ENCODE data around the gene DPYD.

Gene DPYD

DNA sequence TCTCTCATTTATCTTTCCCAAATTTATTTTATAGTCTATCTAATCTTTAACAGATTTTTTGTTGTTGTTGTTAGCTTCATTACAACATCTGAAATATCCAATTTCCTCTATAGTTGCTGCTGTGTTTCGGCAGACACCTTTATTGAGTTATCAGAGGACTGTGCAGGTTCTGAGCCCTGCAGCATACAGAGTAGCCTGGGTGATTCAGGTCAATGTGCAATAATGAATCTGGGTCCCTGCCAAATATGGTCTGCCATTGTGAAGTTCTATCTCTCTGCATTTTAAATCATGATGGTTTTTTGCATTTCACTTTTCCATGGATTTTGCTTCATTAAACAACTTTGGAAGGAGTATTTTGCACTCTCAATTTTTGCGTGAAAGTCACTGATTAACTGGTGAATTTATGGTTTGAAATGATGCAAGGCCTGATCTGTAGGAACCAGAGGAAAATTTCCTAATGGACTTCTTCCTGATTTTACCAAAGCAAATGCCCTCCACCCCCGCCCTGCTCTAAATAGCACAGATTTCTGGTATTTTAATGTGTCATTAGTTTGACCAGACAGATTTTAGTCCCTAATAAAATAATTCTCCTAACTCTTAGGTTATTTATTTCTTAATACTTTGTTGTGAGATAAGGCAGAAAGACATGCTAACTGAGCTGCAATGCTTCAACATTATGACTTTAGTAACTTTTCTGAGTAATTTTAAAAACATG, 797.0 kb downstream of the DPYD start:
- DNase-seq: no peak

DNA sequence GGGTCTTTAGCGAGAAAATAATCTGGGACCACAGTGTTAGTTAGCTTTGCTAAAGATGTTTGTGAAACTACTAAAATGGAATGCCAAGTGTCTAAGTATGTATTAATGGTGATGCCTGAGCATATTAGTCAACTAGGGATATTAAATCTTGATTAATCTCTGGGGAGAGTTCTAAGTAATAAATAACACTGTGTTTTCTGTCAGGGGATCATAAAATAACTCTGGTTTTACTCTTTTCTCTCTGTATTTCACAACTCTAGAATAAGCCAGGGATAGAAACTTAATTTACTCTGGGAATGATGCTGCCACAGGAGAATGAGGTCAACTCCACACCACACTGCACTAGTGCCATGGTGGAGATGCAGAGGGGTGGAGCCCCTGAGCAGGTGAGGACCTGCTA, 800.0 kb downstream of the DPYD start:
- no peak for DNase-seq

GRCh38 chr1:97119260-97120158, 801.3 kb downstream of the DPYD start:
- no peak for DNase-seq

DNA sequence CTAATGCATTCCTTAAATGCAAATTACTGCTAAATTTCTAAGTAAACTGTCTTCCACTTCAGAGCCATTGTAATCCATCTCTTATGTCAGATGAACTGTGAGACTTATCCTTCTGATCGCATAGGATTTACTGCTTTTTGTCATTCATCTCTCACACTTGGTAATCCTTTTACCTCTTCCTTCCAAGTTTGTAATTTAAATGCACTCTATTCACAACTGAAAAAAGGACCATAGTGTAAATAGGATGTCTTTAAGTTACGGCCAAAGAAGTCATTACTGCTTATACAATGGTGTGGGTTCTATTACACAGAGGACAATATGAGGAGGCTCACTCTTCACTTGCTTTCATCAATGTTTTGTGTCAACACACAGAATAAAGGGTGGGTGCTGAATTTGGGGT, 806.0 kb downstream of the DPYD start:
- no peak for DNase-seq

GRCh38 chr1:97112442-97112841, 808.4 kb downstream of the DPYD start:
- no peak for DNase-seq

DNA sequence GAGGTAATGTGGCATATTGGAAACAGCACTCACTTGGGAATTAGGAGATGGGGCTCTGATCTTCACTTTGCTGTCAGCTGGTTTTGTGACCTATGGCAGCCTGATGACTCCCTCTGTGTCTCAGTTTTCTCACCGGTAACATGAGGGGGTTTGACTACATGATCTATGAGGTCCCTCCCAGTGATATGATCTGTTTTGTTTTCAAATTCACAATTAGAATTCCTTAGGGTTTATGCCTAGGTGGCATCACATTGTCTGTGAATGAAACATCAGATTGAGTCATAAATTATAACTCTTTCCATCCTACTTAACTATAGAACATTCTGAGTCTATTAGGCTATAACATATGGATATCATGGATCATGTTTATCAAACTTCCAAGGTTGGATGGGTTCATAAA, 812.7 kb downstream of the DPYD start:
- no peak for DNase-seq

DNA sequence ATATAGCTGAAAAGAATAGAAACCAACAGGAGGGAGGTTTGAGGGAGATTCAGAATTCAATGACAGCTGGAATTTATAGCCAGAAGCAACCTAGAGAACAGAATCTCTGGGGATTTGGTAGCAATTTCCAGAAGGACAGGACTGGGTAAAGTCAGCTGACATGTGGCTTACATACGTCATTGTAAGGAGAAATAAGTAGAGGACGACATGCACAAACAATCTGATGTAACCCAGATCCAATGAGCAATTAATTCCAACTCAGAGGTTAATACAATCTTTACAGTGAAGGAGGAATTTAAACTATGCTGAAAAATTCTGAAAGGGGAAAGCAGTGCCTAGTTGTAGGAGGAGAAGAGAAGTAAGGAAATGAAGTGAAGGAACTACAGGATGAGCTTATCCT, 815.3 kb downstream of the DPYD start:
- DNase-seq: no peak

DNA sequence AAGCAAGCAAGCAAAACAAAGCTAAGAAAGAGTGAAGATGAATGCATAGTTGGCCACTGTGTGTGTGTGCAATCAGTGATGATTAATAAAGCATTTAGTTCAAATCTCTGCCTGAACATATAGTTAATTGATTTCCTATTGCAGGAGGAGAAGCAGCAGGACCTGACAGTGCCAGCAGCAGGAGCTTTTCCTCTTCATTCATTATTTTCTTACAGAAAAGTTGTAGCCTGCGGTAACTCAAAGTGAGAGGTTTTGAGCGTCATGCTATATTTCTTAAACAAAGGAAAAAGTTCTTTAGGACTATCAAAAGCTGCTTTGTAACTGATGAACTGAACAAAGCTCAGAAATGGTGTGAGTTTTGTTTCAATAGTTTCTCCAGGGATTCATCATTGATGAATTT, 819.3 kb downstream of the DPYD start:
- no peak for DNase-seq

- DNase-seq: no peak
Measured at GRCh38 chr1:97097404-97097925, 823.4 kb downstream of the DPYD start.

DNA sequence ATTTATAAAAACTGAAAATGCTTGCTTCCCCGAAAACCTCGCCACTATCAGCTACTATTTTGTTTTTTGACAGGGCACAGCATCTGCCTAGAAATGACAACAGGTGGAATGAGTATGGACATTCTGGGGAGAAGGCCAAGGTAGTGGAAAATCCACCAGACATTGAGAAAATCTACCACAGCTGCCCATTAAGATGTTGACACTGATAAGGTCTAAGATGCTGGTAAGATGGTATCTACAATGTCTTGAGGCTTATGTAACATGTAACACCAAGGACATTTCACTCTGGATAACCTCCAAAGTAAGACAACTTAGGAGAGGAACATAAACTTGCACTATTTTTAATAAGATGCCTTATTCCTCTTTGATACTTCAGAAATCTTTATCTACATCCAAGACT, 825.1 kb downstream of the DPYD start:
- DNase-seq: no peak

DNA sequence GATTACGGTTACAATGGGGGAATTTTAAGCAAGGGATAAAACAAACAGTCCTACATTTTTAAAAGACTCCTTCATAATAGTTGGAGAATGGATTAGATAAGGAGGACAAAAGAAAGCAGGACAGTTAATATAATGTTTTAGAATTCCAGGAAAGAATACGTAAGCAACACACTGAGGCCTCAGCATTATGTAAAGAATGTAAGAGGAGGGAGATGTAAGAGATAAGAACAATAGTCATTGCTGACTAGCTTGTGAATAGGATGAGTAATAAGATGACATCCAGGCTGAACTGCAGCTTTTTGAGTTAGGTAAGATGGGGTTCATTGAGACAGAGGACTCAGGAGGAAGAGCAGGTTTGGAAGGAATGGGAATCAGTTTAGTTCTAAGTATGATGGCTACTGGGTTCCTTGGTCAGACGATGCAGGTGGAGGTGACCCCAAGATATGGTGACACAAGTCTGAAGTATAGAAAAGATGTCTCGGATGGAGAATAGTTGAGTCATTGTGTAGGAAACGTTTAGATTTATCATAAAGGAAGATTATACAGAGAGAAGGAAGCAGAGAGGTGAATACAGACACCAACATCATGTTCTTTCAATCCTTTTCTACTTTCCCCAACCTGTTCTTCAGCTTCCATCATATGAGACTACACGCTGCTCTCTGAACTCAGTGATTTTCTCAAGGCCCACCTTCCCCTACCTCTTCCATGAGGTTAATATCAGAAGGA, 826.4 kb downstream of the DPYD start:
- no peak for DNase-seq

GRCh38 chr1:97093741-97094140, 827.1 kb downstream of the DPYD start:
- no peak for DNase-seq

- no peak for DNase-seq
Measured at GRCh38 chr1:97092824-97093223, 828.0 kb downstream of the DPYD start.

DNA sequence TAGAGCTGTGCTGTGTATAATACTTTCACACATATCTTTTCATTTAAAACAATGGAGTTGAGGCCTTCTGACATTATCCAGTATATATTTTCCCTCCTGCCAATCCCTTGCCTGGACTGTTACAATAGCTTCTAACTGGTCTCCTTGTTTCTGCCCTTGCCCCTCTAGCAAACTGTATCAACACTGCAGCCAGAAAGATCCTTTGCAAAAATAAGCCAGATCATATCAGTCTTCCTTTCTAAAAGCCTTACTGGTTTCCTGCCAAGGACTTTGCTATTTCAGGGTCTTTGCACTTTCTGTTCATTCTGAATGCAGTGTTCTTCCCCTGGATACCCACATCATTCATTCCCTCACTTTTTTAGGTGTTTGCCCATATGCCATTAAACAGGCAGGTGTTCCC, 829.2 kb downstream of the DPYD start:
- DNase-seq: no peak

DNA sequence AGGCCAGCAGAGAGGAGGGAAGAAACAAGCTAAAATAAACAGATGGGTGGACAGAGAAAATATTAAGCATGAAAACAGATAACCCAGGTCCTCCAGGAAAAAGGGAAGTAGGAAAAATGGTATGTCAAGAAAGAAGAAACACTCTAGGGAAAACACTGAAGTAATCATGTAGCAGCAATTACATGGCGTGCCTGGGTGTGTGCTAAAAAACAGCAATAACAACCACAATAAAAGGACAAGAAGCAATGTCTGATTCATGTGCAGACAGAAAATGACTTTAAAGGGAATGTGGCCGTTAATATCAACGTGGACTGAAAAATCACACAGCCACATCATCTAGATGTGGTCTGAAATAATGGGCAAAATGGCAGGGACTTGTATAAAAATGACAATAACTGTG, 829.6 kb downstream of the DPYD start:
- DNase-seq: no peak

- DNase-seq: no peak
Measured at GRCh38 chr1:97090725-97091124, 830.1 kb downstream of the DPYD start.

DNA sequence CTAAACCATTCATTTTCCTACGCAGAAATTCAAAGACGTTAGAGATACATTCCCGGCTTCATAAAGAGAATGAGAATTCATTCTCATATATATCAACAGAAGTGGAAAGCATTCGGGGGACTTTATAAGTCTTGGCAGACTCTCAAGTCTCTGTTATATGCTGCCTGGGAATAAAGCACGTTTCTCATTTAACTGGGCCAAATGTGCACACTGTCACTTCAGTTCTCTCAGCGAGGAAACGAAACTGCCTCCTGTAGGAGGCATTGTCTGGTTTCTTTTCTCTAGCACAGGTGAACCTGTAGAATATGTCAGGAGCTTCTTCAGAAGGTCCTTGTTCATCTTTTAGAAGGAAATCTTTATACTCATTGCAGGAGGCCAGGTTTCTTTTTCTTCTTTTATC, 831.7 kb downstream of the DPYD start:
- DNase-seq: no peak

GRCh38 chr1:97088391-97088790, 832.4 kb downstream of the DPYD start:
- DNase-seq: no peak

DNA sequence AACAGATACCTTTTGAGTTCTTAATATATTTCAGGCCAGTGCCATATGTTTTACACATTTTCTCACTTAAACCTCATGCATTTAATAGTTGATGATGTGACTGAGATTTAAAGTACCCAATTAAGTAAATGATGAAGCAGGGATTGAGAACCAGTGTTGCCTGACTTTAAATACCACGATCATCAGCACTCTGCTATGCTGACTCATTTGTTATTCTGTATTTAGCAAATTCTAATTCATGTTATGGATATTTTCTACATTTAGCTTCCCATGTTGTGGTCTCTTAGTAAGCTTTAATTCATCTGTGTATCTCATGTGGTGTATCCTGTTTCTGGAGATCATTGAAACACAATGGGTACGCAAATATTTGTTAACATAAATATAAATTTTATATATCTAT, 836.3 kb downstream of the DPYD start:
- DNase-seq: no peak

DNA sequence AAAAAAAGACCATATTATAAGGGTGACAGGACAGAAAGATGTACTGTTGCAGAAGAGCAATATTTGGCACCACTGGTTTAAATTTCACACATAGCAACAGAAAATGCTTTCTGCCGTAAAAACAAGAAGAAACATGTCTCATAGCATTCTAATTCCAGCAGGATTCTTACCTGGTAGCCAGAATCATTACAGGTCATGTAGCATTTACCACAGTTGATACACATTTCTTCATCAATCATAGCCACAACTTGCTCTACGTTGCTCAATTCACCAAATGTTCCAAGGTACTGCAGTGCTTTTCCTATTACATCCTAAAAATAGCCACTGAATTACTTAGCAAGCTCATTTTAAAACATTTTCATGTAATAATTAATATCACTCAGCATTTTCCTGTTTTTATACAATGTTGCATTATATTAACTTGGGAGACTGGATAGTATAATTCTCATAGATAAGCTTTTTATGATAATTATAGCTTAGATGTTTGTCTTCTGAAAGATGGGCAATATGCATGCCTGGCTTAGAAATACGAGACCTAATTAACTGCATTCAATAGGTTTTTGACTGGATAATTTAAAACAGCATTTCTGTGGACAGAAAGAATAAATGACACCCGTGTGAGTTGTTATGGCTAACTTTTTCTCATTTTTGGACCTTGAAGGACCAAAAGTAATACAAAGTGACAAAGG, 838.5 kb downstream of the DPYD start:
- DNase-seq: no peak

DNA sequence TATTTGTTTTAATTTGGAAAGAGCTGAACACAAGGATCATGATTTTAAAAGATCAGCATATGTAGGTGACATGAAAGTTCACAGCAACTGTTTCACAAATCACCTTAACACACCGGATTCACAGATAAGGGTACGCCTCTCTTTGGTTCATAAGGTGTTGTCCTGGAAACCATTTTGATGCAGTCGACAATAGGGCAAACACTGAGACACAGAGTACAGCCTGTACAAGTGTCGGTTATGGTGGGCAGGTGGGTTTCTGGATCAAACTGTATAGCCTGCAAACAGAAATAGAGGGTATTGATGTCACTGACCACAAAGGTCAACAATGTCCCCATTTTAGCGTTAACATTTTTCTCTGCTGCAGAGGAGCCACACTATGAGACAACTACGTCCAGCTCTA, 842.0 kb downstream of the DPYD start:
- no peak for DNase-seq

- no peak for DNase-seq
Measured at GRCh38 chr1:97077221-97077620, 843.6 kb downstream of the DPYD start.

DNA sequence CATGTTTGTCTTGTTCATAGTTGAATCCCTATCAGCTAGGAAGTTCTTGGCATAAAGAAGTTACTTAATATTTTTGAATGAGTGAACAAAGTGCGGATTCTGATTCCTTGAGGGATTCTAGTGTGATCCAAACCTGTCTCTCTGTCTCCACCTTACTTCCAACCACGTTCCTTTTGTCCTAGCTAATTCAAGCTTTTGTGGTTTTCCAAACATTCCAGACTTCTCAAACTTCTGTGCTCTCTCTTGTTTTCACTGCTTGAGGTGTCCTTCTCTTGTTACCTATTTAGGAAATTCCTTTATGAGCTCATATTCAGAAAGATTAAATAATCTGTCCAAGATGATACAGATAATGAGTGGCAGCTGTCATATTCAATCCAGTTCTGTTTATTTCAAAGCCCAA, 846.1 kb downstream of the DPYD start:
- no peak for DNase-seq

Measured in activated gamma-delta T cell (primary cell).